ENCODE data around the gene LIMCH1. TPM values are rescaled to one million over a fixed set of nuclear protein-coding genes. Genes with fewer than 3 reads are reported as not detected.

LIMCH1 gene
- total RNA-seq, 1 donor = 9.0 TPM

- TF ChIP-seq CTCF (IDR thresholded peaks at IDR 0.05; ENCODE audit: extremely low read depth, low read depth, low read length) = no peak
- Histone ChIP-seq H4K20me1 (ENCODE audit: insufficient read depth, low read length) (no peaks in the 10 kb centered on the region), H3K4me2 (ENCODE audit: insufficient read depth, low read length) (no peak overlapping the region), H2AFZ (ENCODE audit: low read length) (no peak overlapping the region), H3K79me2 (ENCODE audit: insufficient read depth, low read length) (no peaks in the 10 kb centered on the region), H3K27me3 (ENCODE audit: insufficient read depth, low read length) (no peaks in the 10 kb centered on the region), H3K4me1 (ENCODE audit: insufficient read depth, low read length) (no peaks in the 10 kb centered on the region), H3K9me3 (ENCODE audit: low read depth, low read length) (no peaks in the 10 kb centered on the region), H3K27ac (ENCODE audit: low read depth, low read length) (no peak overlapping the region), H3K36me3 (ENCODE audit: insufficient read depth, low read length) (no peaks in the 10 kb centered on the region), H3K4me3 (ENCODE audit: insufficient read depth, low read length) (no peak overlapping the region)
- DNase-seq (ENCODE audit: insufficient read length, low spot score, missing footprints) = no peak
These were observed 132.6 kb downstream of the LIMCH1 start for GRCh38 chr4:41670530-41670929.

GRCh38 chr4:41670982-41671381 lies 133.0 kb downstream of the LIMCH1 start:
- Histone ChIP-seq H4K20me1 (ENCODE audit: insufficient read depth, low read length) (no peaks in the 10 kb centered on the region), H2AFZ (ENCODE audit: low read length) (no peak overlapping the region), H3K4me3 (ENCODE audit: insufficient read depth, low read length) (no peak overlapping the region), H3K4me1 (ENCODE audit: insufficient read depth, low read length) (no peaks in the 10 kb centered on the region), H3K27ac (ENCODE audit: low read depth, low read length) (no peak overlapping the region), H3K4me2 (ENCODE audit: insufficient read depth, low read length) (no peak overlapping the region), H3K36me3 (ENCODE audit: insufficient read depth, low read length) (no peaks in the 10 kb centered on the region), H3K9me3 (ENCODE audit: low read depth, low read length) (no peaks in the 10 kb centered on the region), H3K27me3 (ENCODE audit: insufficient read depth, low read length) (no peaks in the 10 kb centered on the region), H3K79me2 (ENCODE audit: insufficient read depth, low read length) (no peaks in the 10 kb centered on the region)
- no peak for DNase-seq (ENCODE audit: insufficient read length, low spot score, missing footprints)
- TF ChIP-seq CTCF (IDR thresholded peaks at IDR 0.05; ENCODE audit: extremely low read depth, low read depth, low read length) = no peak

- Histone ChIP-seq H3K9me3 (ENCODE audit: low read depth, low read length) (no peaks in the 10 kb centered on the region), H2AFZ (ENCODE audit: low read length) (no peak overlapping the region), H3K4me1 (ENCODE audit: insufficient read depth, low read length) (no peaks in the 10 kb centered on the region), H3K79me2 (ENCODE audit: insufficient read depth, low read length) (no peaks in the 10 kb centered on the region), H4K20me1 (ENCODE audit: insufficient read depth, low read length) (no peaks in the 10 kb centered on the region), H3K36me3 (ENCODE audit: insufficient read depth, low read length) (no peaks in the 10 kb centered on the region), H3K27ac (ENCODE audit: low read depth, low read length) (no peak overlapping the region), H3K27me3 (ENCODE audit: insufficient read depth, low read length) (no peaks in the 10 kb centered on the region), H3K4me2 (ENCODE audit: insufficient read depth, low read length) (no peak overlapping the region), H3K4me3 (ENCODE audit: insufficient read depth, low read length) (no peak overlapping the region)
- DNase-seq (ENCODE audit: insufficient read length, low spot score, missing footprints) = no peak
- no peak for TF ChIP-seq CTCF (IDR thresholded peaks at IDR 0.05; ENCODE audit: extremely low read depth, low read depth, low read length)
These were observed 140.3 kb downstream of the LIMCH1 start for GRCh38 chr4:41678086-41678816.

- H3K27me3 ChIP-seq (ENCODE audit: insufficient read depth, low read length) = no peaks in the 10 kb centered on the region
- no peak overlapping the region for H2AFZ ChIP-seq (ENCODE audit: low read length)
- H3K27ac ChIP-seq (ENCODE audit: low read depth, low read length) = no peak overlapping the region
- no peaks in the 10 kb centered on the region for H3K36me3 ChIP-seq (ENCODE audit: insufficient read depth, low read length)
- H3K4me2 ChIP-seq (ENCODE audit: insufficient read depth, low read length) = no peak overlapping the region
- H3K79me2 ChIP-seq (ENCODE audit: insufficient read depth, low read length) = no peaks in the 10 kb centered on the region
- no peaks in the 10 kb centered on the region for H3K9me3 ChIP-seq (ENCODE audit: low read depth, low read length)
- H3K4me3 ChIP-seq (ENCODE audit: insufficient read depth, low read length) = no peak overlapping the region
- no peaks in the 10 kb centered on the region for H3K4me1 ChIP-seq (ENCODE audit: insufficient read depth, low read length)
- no peak for TF ChIP-seq CTCF (IDR thresholded peaks at IDR 0.05; ENCODE audit: extremely low read depth, low read depth, low read length)
- no peak for DNase-seq (ENCODE audit: insufficient read length, low spot score, missing footprints)
- no peaks in the 10 kb centered on the region for H4K20me1 ChIP-seq (ENCODE audit: insufficient read depth, low read length)
These were observed 141.0 kb downstream of the LIMCH1 start for GRCh38 chr4:41678951-41679350.

Data from osteoblast (primary cell).